DND-41 (cell line): Measurements from ENCODE around the gene ARF3.

Experiments
- ATAC-seq: fragments of 200-7000 bp; cut with Tn5 transposase; 3 replicates; pipeline ENCODE4 v1.9.1; 2021; ENCODE audit warnings: low read depth; ENCODE audit not compliant: insufficient read depth
- DNase-seq: peaks from one replicate; pipeline ENCODE4 v3.0.0-alpha.2; 2020
- H2AFZ ChIP-seq: 2 replicates; pipeline ENCODE4 v1.6.0; 2012; ENCODE audit warnings: low read depth, low read length
- H3K27ac ChIP-seq: 2 replicates; pipeline ENCODE4 v1.5.1; 2012; ENCODE audit warnings: low read length, inconsistent platforms
- H3K27me3 ChIP-seq: fragments of 200-600 bp; sonication (generic); 2 replicates; pipeline ENCODE4 v1.6.0; 2012; ENCODE audit warnings: low read length, mild to moderate bottlenecking, inconsistent platforms; ENCODE audit not compliant: insufficient read depth, poor library complexity
- H3K36me3 ChIP-seq: 2 replicates; pipeline ENCODE4 v1.5.1; 2012; ENCODE audit warnings: low read length, inconsistent platforms; ENCODE audit not compliant: insufficient read depth
- H3K4me1 ChIP-seq: 2 replicates; pipeline ENCODE4 v1.5.1; 2012; ENCODE audit warnings: mild to moderate bottlenecking, low read length; ENCODE audit not compliant: insufficient read depth
- H3K4me2 ChIP-seq: 2 replicates; pipeline ENCODE4 v1.6.0; 2012; ENCODE audit warnings: mild to moderate bottlenecking, moderate library complexity, low read length, inconsistent platforms; ENCODE audit not compliant: insufficient read depth
- H3K4me3 ChIP-seq, 2 experiments: fragments of 200-600 bp in 1 of 2; shearing (Covaris generic) in 1 of 2; 2 replicates each; pipeline ENCODE4 v1.5.1; 2012 to 2016; ENCODE audit warnings: inconsistent platforms in 2 of 2, low read length in 2 of 2, mild to moderate bottlenecking in 2 of 2, low read depth in 1 of 2, moderate library complexity in 1 of 2
- H3K79me2 ChIP-seq: 2 replicates; pipeline ENCODE4 v1.6.0; 2012; ENCODE audit warnings: low read length, inconsistent platforms; ENCODE audit not compliant: insufficient read depth
- H3K9ac ChIP-seq: 2 replicates; pipeline ENCODE4 v1.6.0; 2012; ENCODE audit warnings: low read depth, mild to moderate bottlenecking, inconsistent platforms, low read length, moderate library complexity
- H3K9me3 ChIP-seq: 2 replicates; pipeline ENCODE4 v1.5.1; 2012; ENCODE audit warnings: low read length, moderate library complexity, mild to moderate bottlenecking, inconsistent platforms; ENCODE audit not compliant: insufficient read depth, severe bottlenecking
- H4K20me1 ChIP-seq: 2 replicates; pipeline ENCODE4 v1.6.0; 2012; ENCODE audit warnings: low read length; ENCODE audit not compliant: insufficient read depth
- EZH2 ChIP-seq: IDR thresholded peaks from 3 replicates; pipeline ENCODE4 v1.6.1; 2012; ENCODE audit warnings: borderline replicate concordance, low read depth, mild to moderate bottlenecking, moderate library complexity, low read length, inconsistent platforms; ENCODE audit not compliant: severe bottlenecking
- TF ChIP-seq, protein P1 (sequence below): IDR thresholded peaks from 2 replicates; pipeline ENCODE4 v1.5.1; 2012; ENCODE audit warnings: borderline replicate concordance, low read length, moderate library complexity, mild to moderate bottlenecking; ENCODE audit not compliant: poor library complexity, severe bottlenecking; ENCODE audit errors: extremely low read depth

The ARF3 gene

DNA sequence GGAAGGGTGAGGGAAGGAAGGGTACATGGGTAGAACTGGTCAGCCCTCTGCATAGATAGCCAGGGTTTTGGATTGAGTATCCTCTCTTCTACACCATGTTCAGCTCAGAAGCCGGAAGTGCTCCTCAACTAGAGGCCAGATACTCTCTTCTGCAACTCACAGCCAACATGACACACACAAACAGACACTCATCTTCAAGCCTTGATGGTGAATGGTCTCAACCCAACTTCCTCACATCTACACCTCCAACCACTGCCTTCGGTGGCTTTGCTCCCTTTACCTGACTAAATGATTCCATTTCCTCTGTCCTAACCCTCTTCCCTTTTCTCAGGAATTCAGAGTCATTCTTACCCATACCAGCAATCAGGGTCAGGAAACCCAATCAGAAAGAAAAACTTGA, 24.4 kb downstream of the ARF3 start:
- H2AFZ ChIP-seq, result no peak overlapping the region
- no peak for ATAC-seq
- no peak overlapping the region for H3K27ac ChIP-seq
- no peak for TF ChIP-seq EZH2
- TF ChIP-seq, protein P1, sequence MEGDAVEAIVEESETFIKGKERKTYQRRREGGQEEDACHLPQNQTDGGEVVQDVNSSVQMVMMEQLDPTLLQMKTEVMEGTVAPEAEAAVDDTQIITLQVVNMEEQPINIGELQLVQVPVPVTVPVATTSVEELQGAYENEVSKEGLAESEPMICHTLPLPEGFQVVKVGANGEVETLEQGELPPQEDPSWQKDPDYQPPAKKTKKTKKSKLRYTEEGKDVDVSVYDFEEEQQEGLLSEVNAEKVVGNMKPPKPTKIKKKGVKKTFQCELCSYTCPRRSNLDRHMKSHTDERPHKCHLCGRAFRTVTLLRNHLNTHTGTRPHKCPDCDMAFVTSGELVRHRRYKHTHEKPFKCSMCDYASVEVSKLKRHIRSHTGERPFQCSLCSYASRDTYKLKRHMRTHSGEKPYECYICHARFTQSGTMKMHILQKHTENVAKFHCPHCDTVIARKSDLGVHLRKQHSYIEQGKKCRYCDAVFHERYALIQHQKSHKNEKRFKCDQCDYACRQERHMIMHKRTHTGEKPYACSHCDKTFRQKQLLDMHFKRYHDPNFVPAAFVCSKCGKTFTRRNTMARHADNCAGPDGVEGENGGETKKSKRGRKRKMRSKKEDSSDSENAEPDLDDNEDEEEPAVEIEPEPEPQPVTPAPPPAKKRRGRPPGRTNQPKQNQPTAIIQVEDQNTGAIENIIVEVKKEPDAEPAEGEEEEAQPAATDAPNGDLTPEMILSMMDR, result no peak
- no peak overlapping the region for H3K4me2 ChIP-seq
- peaks cover 74% of the 10 kb centered on the region for H3K36me3 ChIP-seq
- H3K79me2 ChIP-seq, result 0 out of 2 replicates have a peak, but pooled peaks cover 6% of the 10 kb centered on the region
- H4K20me1 ChIP-seq, result peaks cover 31% of the 10 kb centered on the region; the same call in 1 of the 2 replicates
- DNase-seq, result no peak
- peaks cover 5% of the 10 kb centered on the region; the same call in 1 of the 2 replicates for H3K4me1 ChIP-seq
- H3K9ac ChIP-seq, result no peak overlapping the region
- H3K27me3 ChIP-seq, result no peaks in the 10 kb centered on the region
- no peaks in the 10 kb centered on the region for H3K9me3 ChIP-seq
- H3K4me3 ChIP-seq, result no peak overlapping the region

DNA sequence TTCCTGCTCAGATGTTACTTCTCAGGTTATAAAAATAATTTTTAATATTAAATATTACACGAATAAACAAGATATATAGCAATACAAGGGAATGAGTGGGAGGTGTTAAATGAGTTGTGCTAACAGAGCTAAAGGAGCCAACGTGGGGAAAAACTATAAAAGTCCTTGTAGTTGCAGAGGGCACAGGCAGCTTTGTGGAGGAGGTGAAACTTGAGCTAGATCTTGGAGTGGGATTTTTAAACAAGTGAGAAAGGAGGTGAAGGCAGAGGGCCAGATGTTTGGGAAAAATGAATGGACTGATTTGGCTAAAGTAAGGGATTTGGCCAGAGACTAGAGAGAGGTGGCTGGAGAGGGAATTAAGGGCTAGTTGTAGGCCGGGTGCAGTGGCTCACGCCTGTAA, 26.8 kb downstream of the ARF3 start:
- H3K79me2 ChIP-seq, result 0 out of 2 replicates have a peak, but pooled peaks cover 4% of the 10 kb centered on the region
- H3K27me3 ChIP-seq, result no peaks in the 10 kb centered on the region
- H3K9ac ChIP-seq, result no peak overlapping the region
- peaks cover 10% of the 10 kb centered on the region for H3K4me1 ChIP-seq
- H3K4me2 ChIP-seq, result no peak overlapping the region
- H3K36me3 ChIP-seq, result peaks cover 51% of the 10 kb centered on the region
- TF ChIP-seq, protein P1, result no peak
- no peak for TF ChIP-seq EZH2
- DNase-seq, result no peak
- no peaks in the 10 kb centered on the region for H3K9me3 ChIP-seq
- peaks cover 11% of the 10 kb centered on the region; the same call in 1 of the 2 replicates for H4K20me1 ChIP-seq
- no peak overlapping the region for H3K4me3 ChIP-seq
- H2AFZ ChIP-seq, result no peak overlapping the region
- H3K27ac ChIP-seq, result no peak overlapping the region
- no peak for ATAC-seq

DNA sequence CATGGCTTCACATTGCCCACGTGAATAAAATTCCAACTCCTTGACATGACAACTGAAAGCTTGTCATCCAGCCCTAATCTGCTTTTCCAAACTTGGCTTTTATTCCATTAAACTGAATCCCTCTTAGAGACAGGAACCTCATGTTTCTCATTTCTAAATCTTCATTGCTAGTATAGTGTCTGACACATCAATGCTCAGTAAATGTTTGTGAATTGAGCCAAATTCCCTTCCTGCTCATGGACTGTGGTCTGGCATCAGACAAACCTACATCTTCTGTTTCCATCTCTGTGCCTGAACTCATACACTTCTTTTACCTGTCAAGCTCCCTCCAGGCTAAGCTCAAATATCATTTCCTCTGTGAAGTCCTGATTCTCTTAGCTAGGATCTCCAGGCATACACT, 27.7 kb downstream of the ARF3 start:
- Histone ChIP-seq H2AFZ (no peak overlapping the region), H3K4me1 (peaks cover 13% of the 10 kb centered on the region), H3K36me3 (peaks cover 44% of the 10 kb centered on the region), H3K27ac (no peak overlapping the region), H3K9ac (no peak overlapping the region), H3K4me3 (no peak overlapping the region), H3K27me3 (no peaks in the 10 kb centered on the region), H3K9me3 (no peaks in the 10 kb centered on the region), H3K4me2 (no peak overlapping the region), H4K20me1 (peaks cover 9% of the 10 kb centered on the region; the same call in 1 of the 2 replicates), H3K79me2 (no peaks in the 10 kb centered on the region)
- DNase-seq (no peak), ATAC-seq (no peak)
- TF ChIP-seq, protein P1, result no peak
- TF ChIP-seq EZH2, result no peak

DNA sequence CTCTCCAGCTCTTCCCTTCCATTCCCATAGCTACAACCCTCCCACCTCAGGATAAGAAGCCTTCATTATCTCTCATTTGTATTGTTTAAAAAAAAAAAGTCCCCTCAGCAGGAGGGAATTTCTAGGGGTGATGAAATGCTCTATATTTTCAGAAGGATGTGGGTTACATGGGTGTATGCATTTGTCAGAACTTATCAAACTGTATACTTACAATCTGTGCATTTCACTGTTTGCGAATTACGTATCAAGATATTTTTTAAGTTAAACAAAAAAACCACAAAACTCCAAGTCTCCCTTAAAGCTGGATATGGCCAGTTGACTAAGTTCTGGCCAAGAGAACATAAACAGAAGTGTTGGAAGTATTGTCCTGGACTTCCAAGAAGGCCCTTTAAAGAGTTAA, 30.0 kb downstream of the ARF3 start:
- Histone ChIP-seq H3K9ac (no peak overlapping the region), H4K20me1 (no peaks in the 10 kb centered on the region), H3K4me1 (peaks cover 14% of the 10 kb centered on the region), H3K79me2 (no peaks in the 10 kb centered on the region), H3K27me3 (no peaks in the 10 kb centered on the region), H3K4me3 (no peak overlapping the region), H3K4me2 (no peak overlapping the region), H3K36me3 (peaks cover 28% of the 10 kb centered on the region), H3K9me3 (no peaks in the 10 kb centered on the region), H2AFZ (no peak overlapping the region), H3K27ac (no peak overlapping the region)
- TF ChIP-seq, protein P1, result no peak
- no peak for TF ChIP-seq EZH2
- DNase-seq (no peak), ATAC-seq (no peak)
